Stimulated activated CD8-positive, alpha-beta memory T cell treated with anti-CD3 and anti-CD28 coated beads, Interleukin-7, amount 100 ng/mL, for 4 hours (primary cell): ENCODE results near the gene HDAC10.
"Not testable (repeated sequence)": the region's sequence is repeated elsewhere in the genome, so short reads cannot be mapped to it uniquely, and the experiment has no call there.

Experiments
- DNase-seq, 2 donors: peaks; one replicate each; pipeline ENCODE4 v3.0.0-alpha.2; 2020; ENCODE audit warnings: low read depth in 2 of 2

Gene HDAC10

GRCh38 chr22:50218153-50218995 is 32.7 kb downstream of the HDAC10 start:
- DNase-seq = no peak

GRCh38 chr22:50217543-50218152 is 33.4 kb downstream of the HDAC10 start:
- no peak for DNase-seq

- DNase-seq = no peak
Measured at GRCh38 chr22:50216684-50217520, 34.2 kb downstream of the HDAC10 start.

GRCh38 chr22:50216055-50216683 is 34.9 kb downstream of the HDAC10 start:
- DNase-seq = no peak

- no peak for DNase-seq
Measured at GRCh38 chr22:50215297-50216054, 35.6 kb downstream of the HDAC10 start.

- DNase-seq = no peak
Measured at GRCh38 chr22:50213263-50213662, 37.8 kb downstream of the HDAC10 start.

GRCh38 chr22:50211147-50211546 is 39.9 kb downstream of the HDAC10 start:
- DNase-seq = no peak

- DNase-seq = no peak
Measured at GRCh38 chr22:50210378-50211139, 40.5 kb downstream of the HDAC10 start.

GRCh38 chr22:50209893-50210292 is 41.2 kb downstream of the HDAC10 start:
- DNase-seq = peak; percentile 31 to 40

- DNase-seq = no peak
Measured at GRCh38 chr22:50208939-50209892, 41.8 kb downstream of the HDAC10 start.

GRCh38 chr22:50208430-50208938 is 42.6 kb downstream of the HDAC10 start:
- DNase-seq = no peak

- DNase-seq = no peak
Measured at GRCh38 chr22:50207383-50208140, 43.5 kb downstream of the HDAC10 start.

- DNase-seq = no peak
Measured at GRCh38 chr22:50206599-50206998, 44.5 kb downstream of the HDAC10 start.

- DNase-seq = no peak
Measured at GRCh38 chr22:50205781-50206569, 45.1 kb downstream of the HDAC10 start.

GRCh38 chr22:50204998-50205397 is 46.1 kb downstream of the HDAC10 start:
- DNase-seq = not testable (repeated sequence)

GRCh38 chr22:50204571-50204970 is 46.5 kb downstream of the HDAC10 start:
- no peak for DNase-seq

GRCh38 chr22:50203288-50203687 is 47.8 kb downstream of the HDAC10 start:
- DNase-seq = no peak
